Choroid plexus epithelial cell (primary cell): Measurements from ENCODE around the gene CENPK.
"Not testable (repeated sequence)": the region's sequence is repeated elsewhere in the genome, so short reads cannot be mapped to it uniquely, and the experiment has no call there.

Experiments used
- DNase-seq: peaks from one replicate; pipeline ENCODE4 v3.0.0-alpha.2; 2010; ENCODE audit warnings: low read depth
- H3K4me3 ChIP-seq: 2 replicates; pipeline ENCODE4 v1.5.1; 2011; ENCODE audit warnings: low read depth, mild to moderate bottlenecking, control low read depth, low read length, moderate library complexity
- TF ChIP-seq, protein P1 (sequence below): conservative IDR thresholded peaks from 2 replicates; pipeline ENCODE4 v1.5.1; 2011; ENCODE audit warnings: low read depth, mild to moderate bottlenecking, control low read depth, inconsistent platforms, low read length, moderate library complexity

Gene CENPK

GRCh38 chr5:65508978-65509377 is 54.0 kb downstream of the CENPK start:
- TF ChIP-seq, protein P1, sequence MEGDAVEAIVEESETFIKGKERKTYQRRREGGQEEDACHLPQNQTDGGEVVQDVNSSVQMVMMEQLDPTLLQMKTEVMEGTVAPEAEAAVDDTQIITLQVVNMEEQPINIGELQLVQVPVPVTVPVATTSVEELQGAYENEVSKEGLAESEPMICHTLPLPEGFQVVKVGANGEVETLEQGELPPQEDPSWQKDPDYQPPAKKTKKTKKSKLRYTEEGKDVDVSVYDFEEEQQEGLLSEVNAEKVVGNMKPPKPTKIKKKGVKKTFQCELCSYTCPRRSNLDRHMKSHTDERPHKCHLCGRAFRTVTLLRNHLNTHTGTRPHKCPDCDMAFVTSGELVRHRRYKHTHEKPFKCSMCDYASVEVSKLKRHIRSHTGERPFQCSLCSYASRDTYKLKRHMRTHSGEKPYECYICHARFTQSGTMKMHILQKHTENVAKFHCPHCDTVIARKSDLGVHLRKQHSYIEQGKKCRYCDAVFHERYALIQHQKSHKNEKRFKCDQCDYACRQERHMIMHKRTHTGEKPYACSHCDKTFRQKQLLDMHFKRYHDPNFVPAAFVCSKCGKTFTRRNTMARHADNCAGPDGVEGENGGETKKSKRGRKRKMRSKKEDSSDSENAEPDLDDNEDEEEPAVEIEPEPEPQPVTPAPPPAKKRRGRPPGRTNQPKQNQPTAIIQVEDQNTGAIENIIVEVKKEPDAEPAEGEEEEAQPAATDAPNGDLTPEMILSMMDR: no peak
- DNase-seq: no peak
- no peak overlapping the region for H3K4me3 ChIP-seq

- TF ChIP-seq, protein P1: no peak
- peak; percentile 50 for DNase-seq
- no peak overlapping the region for H3K4me3 ChIP-seq
Measured at GRCh38 chr5:65506961-65507360, 56.0 kb downstream of the CENPK start.

GRCh38 chr5:65489119-65489518 is 73.8 kb downstream of the CENPK start:
- TF ChIP-seq, protein P1: no peak
- DNase-seq: no peak
- H3K4me3 ChIP-seq: no peak overlapping the region

DNA sequence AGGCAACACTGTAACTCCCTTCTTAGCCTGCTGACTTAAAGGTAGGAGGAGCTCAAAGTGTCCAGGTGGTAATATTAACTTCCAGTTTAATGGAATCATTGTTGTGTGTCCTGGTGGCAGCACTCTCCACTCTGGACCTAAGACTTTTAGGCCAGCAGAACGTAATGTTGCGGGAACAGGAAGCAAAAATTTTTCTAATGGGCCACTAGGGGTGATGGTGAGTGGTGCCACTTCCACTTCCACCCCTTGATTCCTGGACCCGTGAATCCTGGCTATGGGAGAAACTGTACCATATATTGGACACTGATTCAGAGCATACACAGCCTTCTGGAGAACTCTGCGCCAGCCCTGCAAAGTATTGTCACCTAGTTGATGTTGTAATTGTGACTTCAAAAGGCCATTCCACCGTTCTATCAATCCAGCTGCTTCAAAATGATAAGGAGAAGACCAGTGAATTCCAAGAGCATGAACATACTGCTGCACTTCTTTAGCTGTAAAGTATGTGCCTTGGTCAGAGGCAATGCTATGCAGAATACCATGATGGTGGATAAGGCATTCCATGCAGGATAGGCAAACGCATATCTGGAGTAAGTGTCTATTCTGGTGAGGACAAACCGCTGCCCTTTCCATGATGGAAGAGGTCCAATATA is 74.8 kb downstream of the CENPK start:
- TF ChIP-seq, protein P1: peak; percentile 23
- not testable (repeated sequence) for H3K4me3 ChIP-seq, DNase-seq

GRCh38 chr5:65486803-65487202 is 76.2 kb downstream of the CENPK start:
- not testable (repeated sequence) for H3K4me3 ChIP-seq, DNase-seq

DNA sequence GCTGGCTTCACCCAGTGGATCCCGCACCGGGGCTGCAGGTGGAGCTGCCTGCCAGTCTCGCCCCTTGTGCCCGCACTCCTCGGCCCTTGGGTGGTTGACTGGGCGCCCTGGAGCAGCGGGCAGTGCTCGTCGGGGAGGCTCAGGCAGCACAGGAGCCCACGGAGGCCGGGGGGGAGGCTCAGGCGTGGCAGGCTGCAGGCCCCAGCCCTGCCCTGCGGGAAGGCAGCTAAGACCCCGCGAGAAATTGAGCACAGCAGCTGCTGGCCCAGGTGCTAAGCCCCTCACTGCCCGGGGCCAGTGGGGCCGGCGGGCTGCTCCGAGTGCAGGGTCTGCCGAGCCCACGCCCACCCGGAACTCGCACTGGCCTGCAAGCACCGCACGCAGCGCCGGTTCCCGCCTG is 77.6 kb downstream of the CENPK start:
- TF ChIP-seq, protein P1: no peak
- no peak overlapping the region for H3K4me3 ChIP-seq
- no peak for DNase-seq

GRCh38 chr5:65483546-65484346 is 79.2 kb downstream of the CENPK start:
- TF ChIP-seq, protein P1: peak; percentile 54
- peak; percentile 88 for DNase-seq
- peak overlapping the region; percentile 64 for H3K4me3 ChIP-seq
